OCI-LY3 (cell line): ENCODE results near the gene CTNS.

ENCODE experiments used
- H2AFZ ChIP-seq: fragments of 200-600, 300-600 bp; shearing (Covaris generic); 2 replicates; pipeline ENCODE4 v1.6.0; 2014; ENCODE audit warnings: antibody characterized with exemption, low read depth, low read length
- H3K27ac ChIP-seq: fragments of 200-600, 300-600 bp; sonication (generic); 2 replicates; pipeline ENCODE4 v1.5.1; 2014; ENCODE audit warnings: mild to moderate bottlenecking, low read length, moderate library complexity, mixed read lengths
- H3K27me3 ChIP-seq: fragments of 200-600, 300-600 bp; sonication (generic); 2 replicates; pipeline ENCODE4 v1.6.1; 2014; ENCODE audit warnings: low read depth, low read length, mixed read lengths
- H3K36me3 ChIP-seq: fragments of 200-600, 300-600 bp; sonication (generic); replicated peaks from 2 replicates; pipeline ENCODE3; 2014; ENCODE audit warnings: low read depth, low read length, mixed read lengths
- H3K4me1 ChIP-seq: fragments of 300-600, 200-600 bp; sonication (generic); 2 replicates; pipeline ENCODE4 v1.6.1; 2014; ENCODE audit warnings: low read length, mixed read lengths
- H3K4me2 ChIP-seq: fragments of 200-600, 300-600 bp; sonication (generic); 2 replicates; pipeline ENCODE4 v1.6.1; 2014; ENCODE audit warnings: low read length, mixed read lengths
- H3K4me3 ChIP-seq: fragments of 300-600, 200-600 bp; sonication (generic); 2 replicates; pipeline ENCODE4 v1.5.1; 2014; ENCODE audit warnings: antibody characterized with exemption, mild to moderate bottlenecking, low read length, moderate library complexity
- H3K79me2 ChIP-seq: fragments of 300-600, 200-600 bp; shearing (Covaris generic); 2 replicates; pipeline ENCODE4 v1.6.1; 2014; ENCODE audit warnings: mild to moderate bottlenecking, low read length, mixed read lengths
- H3K9ac ChIP-seq: fragments of 300-600, 200-600 bp; shearing (Covaris generic); 2 replicates; pipeline ENCODE4 v1.6.0; 2014; ENCODE audit warnings: mild to moderate bottlenecking, low read length, moderate library complexity
- H3K9me3 ChIP-seq: fragments of 200-600, 300-600 bp; shearing (Covaris generic); 2 replicates; pipeline ENCODE4 v1.6.1; 2014; ENCODE audit warnings: low read length, mixed read lengths; ENCODE audit not compliant: insufficient read depth
- H4K20me1 ChIP-seq: fragments of 200-600, 300-600 bp; sonication (generic); 2 replicates; pipeline ENCODE4 v1.6.1; 2016; ENCODE audit warnings: low read length, mixed read lengths; ENCODE audit not compliant: insufficient read depth
- EZH2phosphoT487 ChIP-seq: fragments of 200-600 bp; shearing (Covaris generic); IDR thresholded peaks from 2 replicates; pipeline ENCODE4 v1.6.1; 2018; ENCODE audit warnings: antibody characterized with exemption, mixed run types, low read depth
- TF ChIP-seq, protein P1 (sequence below): fragments of 200-600, 300-600 bp; sonication (generic); IDR thresholded peaks from 2 replicates; pipeline ENCODE4 v1.5.1; 2014; ENCODE audit warnings: antibody characterized with exemption, low read length, low read depth

CTNS gene

GRCh38 chr17:3603119-3603869 is 33.3 kb upstream of the CTNS start:
- TF ChIP-seq EZH2phosphoT487 = no peak
- TF ChIP-seq, protein P1, sequence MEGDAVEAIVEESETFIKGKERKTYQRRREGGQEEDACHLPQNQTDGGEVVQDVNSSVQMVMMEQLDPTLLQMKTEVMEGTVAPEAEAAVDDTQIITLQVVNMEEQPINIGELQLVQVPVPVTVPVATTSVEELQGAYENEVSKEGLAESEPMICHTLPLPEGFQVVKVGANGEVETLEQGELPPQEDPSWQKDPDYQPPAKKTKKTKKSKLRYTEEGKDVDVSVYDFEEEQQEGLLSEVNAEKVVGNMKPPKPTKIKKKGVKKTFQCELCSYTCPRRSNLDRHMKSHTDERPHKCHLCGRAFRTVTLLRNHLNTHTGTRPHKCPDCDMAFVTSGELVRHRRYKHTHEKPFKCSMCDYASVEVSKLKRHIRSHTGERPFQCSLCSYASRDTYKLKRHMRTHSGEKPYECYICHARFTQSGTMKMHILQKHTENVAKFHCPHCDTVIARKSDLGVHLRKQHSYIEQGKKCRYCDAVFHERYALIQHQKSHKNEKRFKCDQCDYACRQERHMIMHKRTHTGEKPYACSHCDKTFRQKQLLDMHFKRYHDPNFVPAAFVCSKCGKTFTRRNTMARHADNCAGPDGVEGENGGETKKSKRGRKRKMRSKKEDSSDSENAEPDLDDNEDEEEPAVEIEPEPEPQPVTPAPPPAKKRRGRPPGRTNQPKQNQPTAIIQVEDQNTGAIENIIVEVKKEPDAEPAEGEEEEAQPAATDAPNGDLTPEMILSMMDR = no peak
- Histone ChIP-seq H3K9me3 (no peaks in the 10 kb centered on the region), H3K27me3 (no peaks in the 10 kb centered on the region), H3K4me3 (no peak overlapping the region), H3K79me2 (no peaks in the 10 kb centered on the region), H3K4me1 (no peaks in the 10 kb centered on the region), H3K27ac (no peak overlapping the region), H3K36me3 (no peaks in the 10 kb centered on the region), H3K9ac (no peak overlapping the region), H3K4me2 (no peak overlapping the region), H4K20me1 (no peaks in the 10 kb centered on the region), H2AFZ (no peak overlapping the region)

DNA sequence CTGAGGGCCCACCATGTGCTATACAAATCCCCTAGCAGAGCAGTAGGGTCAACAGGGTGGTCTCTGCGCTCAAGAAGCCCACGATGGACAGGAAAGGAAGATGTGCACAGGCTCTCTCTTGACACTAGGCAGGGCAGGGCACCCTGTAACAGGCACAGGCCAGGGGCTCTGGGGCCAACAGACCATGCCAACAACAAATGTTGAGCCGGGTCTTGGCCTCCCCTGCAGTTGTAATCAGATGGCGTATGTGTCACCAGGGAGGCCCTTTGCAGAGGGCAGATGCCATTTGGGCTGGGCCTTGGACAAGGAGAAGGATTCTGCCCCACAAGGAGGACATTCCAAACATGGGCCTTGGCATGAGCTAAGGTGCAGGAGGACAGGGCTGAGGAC is 32.7 kb upstream of the CTNS start:
- TF ChIP-seq EZH2phosphoT487 = no peak
- TF ChIP-seq, protein P1 = no peak
- Histone ChIP-seq H3K4me2 (no peak overlapping the region), H3K4me3 (no peak overlapping the region), H3K36me3 (no peaks in the 10 kb centered on the region), H3K9ac (no peak overlapping the region), H2AFZ (no peak overlapping the region), H3K27ac (no peak overlapping the region), H3K9me3 (no peaks in the 10 kb centered on the region), H3K27me3 (no peaks in the 10 kb centered on the region), H3K79me2 (no peaks in the 10 kb centered on the region), H3K4me1 (no peaks in the 10 kb centered on the region), H4K20me1 (no peaks in the 10 kb centered on the region)

DNA sequence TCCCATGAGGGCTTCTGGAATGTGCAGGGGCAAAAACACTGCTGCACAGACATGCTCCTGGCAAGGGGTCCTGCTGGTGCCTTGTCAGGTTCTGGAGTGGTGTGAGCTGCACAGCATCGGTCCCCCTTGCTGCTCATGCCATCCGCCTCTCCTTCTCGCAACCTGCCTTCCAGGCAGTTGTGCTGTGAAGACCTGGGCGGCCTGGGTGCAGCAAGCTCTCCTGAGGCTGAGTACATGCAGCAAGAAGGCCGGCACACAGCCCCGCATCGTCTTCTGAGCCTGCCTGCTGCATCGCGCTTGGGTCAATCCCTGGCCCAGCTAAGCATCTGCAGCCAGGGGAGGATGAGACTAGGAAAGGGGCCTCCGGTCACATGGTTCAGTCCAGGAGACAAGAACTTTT is 26.9 kb upstream of the CTNS start:
- peaks cover 3% of the 10 kb centered on the region for H3K36me3 ChIP-seq
- no peak overlapping the region for H3K4me3 ChIP-seq
- H3K27me3 ChIP-seq = no peaks in the 10 kb centered on the region
- TF ChIP-seq, protein P1 = no peak
- TF ChIP-seq EZH2phosphoT487 = no peak
- no peaks in the 10 kb centered on the region for H3K9me3 ChIP-seq
- H3K79me2 ChIP-seq = no peaks in the 10 kb centered on the region
- no peaks in the 10 kb centered on the region for H4K20me1 ChIP-seq
- H3K27ac ChIP-seq = no peak overlapping the region
- no peak overlapping the region for H2AFZ ChIP-seq
- no peak overlapping the region for H3K9ac ChIP-seq
- H3K4me1 ChIP-seq = no peaks in the 10 kb centered on the region
- H3K4me2 ChIP-seq = no peak overlapping the region

GRCh38 chr17:3610523-3610922 is 26.0 kb upstream of the CTNS start:
- H2AFZ ChIP-seq = no peak overlapping the region
- H4K20me1 ChIP-seq = no peaks in the 10 kb centered on the region
- H3K4me1 ChIP-seq = no peaks in the 10 kb centered on the region
- no peak for TF ChIP-seq EZH2phosphoT487
- TF ChIP-seq, protein P1 = no peak
- H3K27ac ChIP-seq = no peak overlapping the region
- no peak overlapping the region for H3K9ac ChIP-seq
- H3K9me3 ChIP-seq = no peaks in the 10 kb centered on the region
- H3K4me2 ChIP-seq = no peak overlapping the region
- H3K27me3 ChIP-seq = no peaks in the 10 kb centered on the region
- H3K36me3 ChIP-seq = peaks cover 3% of the 10 kb centered on the region
- H3K4me3 ChIP-seq = no peak overlapping the region
- no peaks in the 10 kb centered on the region for H3K79me2 ChIP-seq
